Omental fat pad (tissue), 4 donors: ENCODE measurements around the gene MYCBP2. TPM values are rescaled to one million over a fixed set of nuclear protein-coding genes. Genes with fewer than 3 reads are reported as not detected.

ENCODE experiments used
- ATAC-seq: fragments of 150-250 bp; one replicate; pipeline ENCODE4 v1.9.1; 2016; ENCODE audit warnings: mild to moderate bottlenecking, moderate library complexity; ENCODE audit not compliant: low FRiP score
- DNase-seq: peaks from one replicate; pipeline ENCODE4 v3.0.0-alpha.2; 2019; ENCODE audit warnings: low spot score
- CTCF ChIP-seq, 3 donors: fragments of 450-650 bp; IDR thresholded peaks; one replicate each; pipeline ENCODE4 v1.5.1; 2016 to 2017; ENCODE audit warnings: antibody characterized with exemption in 3 of 3, mild to moderate bottlenecking in 3 of 3, moderate library complexity in 2 of 3
- total RNA-seq, 4 donors: library from RNA; depleted of rRNA; stranded (reverse); fragments of >200 nt; gene quantifications; one replicate each; pipeline ENCODE4 v1.1.0, GENCODE V29; 2016

MYCBP2 gene
- total RNA-seq, 4 donors from 2014 or later, result 152 to 277 (median 223) TPM

GRCh38 chr13:77061362-77061761 lies 265.5 kb downstream of the MYCBP2 start:
- ATAC-seq (no peak), DNase-seq (no peak)
- TF ChIP-seq CTCF (IDR thresholded peaks at IDR 0.05), result no peak

- no peak for DNase-seq
- TF ChIP-seq CTCF (IDR thresholded peaks at IDR 0.05), result no peak
- ATAC-seq, result no peak
Measured at GRCh38 chr13:77056886-77057285, 270.0 kb downstream of the MYCBP2 start.

GRCh38 chr13:77056382-77056781 lies 270.5 kb downstream of the MYCBP2 start:
- ATAC-seq (no peak), DNase-seq (no peak)
- TF ChIP-seq CTCF (IDR thresholded peaks at IDR 0.05), result no peak

GRCh38 chr13:77055158-77055557 lies 271.7 kb downstream of the MYCBP2 start:
- DNase-seq (no peak), ATAC-seq (no peak)
- no peak for TF ChIP-seq CTCF (IDR thresholded peaks at IDR 0.05)

- no peak for TF ChIP-seq CTCF (IDR thresholded peaks at IDR 0.05)
- ATAC-seq (no peak), DNase-seq (no peak)
Measured at GRCh38 chr13:77053192-77053591, 273.7 kb downstream of the MYCBP2 start.

- DNase-seq, result no peak
- TF ChIP-seq CTCF (IDR thresholded peaks at IDR 0.05), result no peak
- ATAC-seq, result no peak
Measured at GRCh38 chr13:77048681-77049080, 278.2 kb downstream of the MYCBP2 start.

- DNase-seq, result no peak
- ATAC-seq, result no peak
- TF ChIP-seq CTCF (IDR thresholded peaks at IDR 0.05), result no peak
Measured at GRCh38 chr13:77047649-77048343, 279.1 kb downstream of the MYCBP2 start.
